Activated T-helper 17 cell treated with anti-CD3 and anti-CD28 coated beads, Interleukin-2, amount 50 U/mL, for 72 hours (primary cell): ENCODE data around the gene NUCKS1. TPM values are rescaled to one million over a fixed set of nuclear protein-coding genes. Genes with fewer than 3 reads are reported as not detected.
A peak's percentile ranks its signal among the peaks of the same experiment; 100 is the strongest.

ENCODE experiments used
- ATAC-seq: fragments of 150-1000 bp; cut with Tn5 transposase; replicated peaks from 2 replicates; pipeline ENCODE4 v1.10.0; 2021; ENCODE audit warnings: mild to moderate bottlenecking, moderate library complexity
- H3K27ac Mint-ChIP-seq: one replicate; pipeline ENCODE4 v1.8.0; 2022; ENCODE audit warnings: mixed read lengths
- H3K27me3 Mint-ChIP-seq: one replicate; pipeline ENCODE4 v1.8.0; 2022; ENCODE audit warnings: mixed read lengths
- H3K36me3 Mint-ChIP-seq: one replicate; pipeline ENCODE4 v1.8.0; 2022; ENCODE audit warnings: low read depth, mild to moderate bottlenecking, mixed read lengths
- H3K4me1 Mint-ChIP-seq: one replicate; pipeline ENCODE4 v1.8.0; 2022; ENCODE audit warnings: mixed read lengths
- H3K4me3 Mint-ChIP-seq: one replicate; pipeline ENCODE4 v1.8.0; 2022; ENCODE audit warnings: mild to moderate bottlenecking, mixed read lengths
- H3K9me3 Mint-ChIP-seq: one replicate; pipeline ENCODE4 v1.8.0; 2022; ENCODE audit warnings: mixed read lengths
- total RNA-seq, 2 donors: library from RNA; stranded (reverse); gene quantifications; one replicate each; pipeline ENCODE4 v1.2.3, GENCODE V29; 2022

NUCKS1 gene
- total RNA-seq, 2 donors from 2014 or later, result 102 to 110 TPM

GRCh38 chr1:205668951-205669340 lies 81.0 kb downstream of the NUCKS1 start:
- Mint-ChIP-seq H3K4me1 (no peaks in the 10 kb centered on the region), H3K4me3 (no peak overlapping the region), H3K27ac (no peak overlapping the region), H3K27me3 (peaks cover 6% of the 10 kb centered on the region), H3K36me3 (no peaks in the 10 kb centered on the region), H3K9me3 (no peaks in the 10 kb centered on the region)
- ATAC-seq, result no peak

GRCh38 chr1:205667909-205668643 lies 81.9 kb downstream of the NUCKS1 start:
- no peaks in the 10 kb centered on the region for H3K9me3 Mint-ChIP-seq
- ATAC-seq, result no peak
- peaks cover 6% of the 10 kb centered on the region for H3K27me3 Mint-ChIP-seq
- H3K36me3 Mint-ChIP-seq, result no peaks in the 10 kb centered on the region
- H3K27ac Mint-ChIP-seq, result no peak overlapping the region
- no peak overlapping the region for H3K4me3 Mint-ChIP-seq
- no peaks in the 10 kb centered on the region for H3K4me1 Mint-ChIP-seq

GRCh38 chr1:205666372-205667166 lies 83.4 kb downstream of the NUCKS1 start:
- Mint-ChIP-seq H3K27me3 (peaks cover 6% of the 10 kb centered on the region), H3K9me3 (no peaks in the 10 kb centered on the region)
- ATAC-seq, result no peak

GRCh38 chr1:205665201-205666045 lies 84.6 kb downstream of the NUCKS1 start:
- Mint-ChIP-seq H3K4me3 (no peak overlapping the region), H3K27ac (no peak overlapping the region), H3K9me3 (no peaks in the 10 kb centered on the region), H3K36me3 (no peaks in the 10 kb centered on the region), H3K27me3 (peaks cover 12% of the 10 kb centered on the region), H3K4me1 (no peaks in the 10 kb centered on the region)
- ATAC-seq, result no peak

More at GRCh38 chr1:205666372-205667166, 83.4 kb downstream of the NUCKS1 start:
- no peak overlapping the region for H3K27ac Mint-ChIP-seq
- no peak overlapping the region for H3K4me3 Mint-ChIP-seq
- H3K4me1 Mint-ChIP-seq, result no peaks in the 10 kb centered on the region
- no peaks in the 10 kb centered on the region for H3K36me3 Mint-ChIP-seq

- Mint-ChIP-seq H3K36me3 (no peaks in the 10 kb centered on the region), H3K9me3 (no peaks in the 10 kb centered on the region), H3K4me3 (no peak overlapping the region), H3K27ac (peak overlapping the region; percentile 28), H3K27me3 (peaks cover 12% of the 10 kb centered on the region), H3K4me1 (no peaks in the 10 kb centered on the region)
- ATAC-seq, result no peak
Measured at GRCh38 chr1:205664399-205665017, 85.5 kb downstream of the NUCKS1 start.

GRCh38 chr1:205663286-205663936 lies 86.6 kb downstream of the NUCKS1 start:
- H3K27me3 Mint-ChIP-seq, result peaks cover 10% of the 10 kb centered on the region
- no peaks in the 10 kb centered on the region for H3K4me1 Mint-ChIP-seq
- H3K36me3 Mint-ChIP-seq, result no peaks in the 10 kb centered on the region
- H3K9me3 Mint-ChIP-seq, result no peaks in the 10 kb centered on the region
- ATAC-seq, result no peak
- no peak overlapping the region for H3K27ac Mint-ChIP-seq
- H3K4me3 Mint-ChIP-seq, result no peak overlapping the region

Other genes with a start within 250 kb of the NUCKS1 start
- 1 to 10 TPM in 1 of 2 donors, under 1 TPM in 1; 0.91 to 3.0 TPM for gene CDK18, start 245.5 kb downstream of the NUCKS1 start, total RNA-seq
- 10 to 100 TPM; 72.9 to 76.4 TPM for gene ELK4, start 118.2 kb downstream of the NUCKS1 start, total RNA-seq
- gene SLC45A3, start 69.7 kb downstream of the NUCKS1 start, total RNA-seq, result under 1 TPM; 0.37 to 0.63 TPM
- 10 to 100 TPM; 31.9 to 40.4 TPM for gene RAB29, start 25.3 kb upstream of the NUCKS1 start, total RNA-seq
- gene SLC41A1, start 63.0 kb upstream of the NUCKS1 start, total RNA-seq, result 10 to 100 TPM; 27.7 to 56.8 TPM
- under 1 TPM; 0.32 TPM for gene PM20D1, start 100.0 kb upstream of the NUCKS1 start, total RNA-seq
- gene SLC26A9, start 193.3 kb upstream of the NUCKS1 start, total RNA-seq, result not detected